Measurements from ENCODE around the gene PLXND1.

Gene PLXND1

DNA sequence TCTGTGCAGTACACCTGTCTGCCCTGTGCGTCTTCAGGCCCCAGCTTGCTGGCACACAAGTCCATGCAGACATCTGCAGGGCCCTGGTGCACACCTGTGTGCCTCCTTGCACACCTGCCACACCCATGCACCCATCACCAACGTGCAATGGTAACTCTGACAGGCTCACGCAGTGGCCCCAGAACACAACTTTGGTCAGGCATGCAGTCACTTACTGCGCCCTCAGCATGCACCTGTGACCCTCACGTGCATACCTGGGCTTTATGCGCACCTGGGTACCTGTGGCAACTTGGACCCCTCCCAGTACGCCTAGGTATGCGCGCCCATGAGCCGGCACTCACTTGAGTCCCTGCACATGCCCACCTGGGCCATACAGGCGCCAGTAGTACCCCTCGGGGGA lies 1.7 kb downstream of the PLXND1 start:
- Histone ChIP-seq H3K36me3 (ENCODE audit: insufficient read depth, low read length) (no peaks in the 10 kb centered on the region), H3K9ac (ENCODE audit: low read depth, low read length) (peak overlapping the region; percentile 46; the same call in 1 of the 2 replicates), H3K4me1 (ENCODE audit: insufficient read depth, low read length) (peaks cover 50% of the 10 kb centered on the region), H3K9me3 (ENCODE audit: control insufficient read depth, insufficient read depth, low read length) (no peaks in the 10 kb centered on the region)

DNA sequence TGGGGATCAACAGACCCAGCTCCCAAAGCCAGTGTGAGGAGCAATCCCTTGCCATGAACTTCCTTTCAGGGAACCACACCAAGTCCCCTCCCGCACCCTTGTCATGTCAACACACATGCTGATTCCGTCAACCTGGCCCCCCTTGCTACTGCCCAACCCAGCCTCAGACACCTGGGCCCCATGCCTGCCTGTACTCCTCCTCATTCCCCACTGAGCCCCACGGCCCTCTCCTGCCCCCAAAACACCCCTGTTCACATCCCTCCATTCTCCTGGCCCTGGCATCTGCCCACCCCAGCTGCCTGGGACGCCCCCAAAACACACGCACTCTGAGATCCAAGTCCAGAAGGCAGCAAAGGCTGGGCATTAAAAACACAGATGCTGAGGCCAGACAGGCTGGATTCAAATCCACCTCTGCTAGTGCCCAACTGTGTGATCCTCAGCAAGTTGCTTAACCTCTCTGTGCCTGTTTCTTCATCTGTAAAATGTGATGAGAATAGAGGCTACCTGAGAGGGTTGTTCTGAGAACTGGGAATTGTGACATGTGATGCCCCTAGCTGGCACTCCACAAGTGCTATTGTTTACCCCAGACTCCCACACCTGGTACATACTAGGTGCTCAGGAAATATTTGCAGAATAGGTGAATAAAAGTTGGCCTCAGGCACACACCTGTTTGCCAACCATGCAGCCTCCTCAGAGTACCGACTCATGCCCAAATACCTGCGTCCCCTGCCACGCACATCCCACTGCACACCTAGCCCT lies 2.3 kb downstream of the PLXND1 start:
- Histone ChIP-seq H3K9me3 (ENCODE audit: control insufficient read depth, insufficient read depth, low read length) (no peaks in the 10 kb centered on the region), H3K9ac (ENCODE audit: low read depth, low read length) (peak overlapping the region; percentile 46; the same call in 1 of the 2 replicates), H3K36me3 (ENCODE audit: insufficient read depth, low read length) (no peaks in the 10 kb centered on the region), H3K4me1 (ENCODE audit: insufficient read depth, low read length) (peaks cover 50% of the 10 kb centered on the region)

DNA sequence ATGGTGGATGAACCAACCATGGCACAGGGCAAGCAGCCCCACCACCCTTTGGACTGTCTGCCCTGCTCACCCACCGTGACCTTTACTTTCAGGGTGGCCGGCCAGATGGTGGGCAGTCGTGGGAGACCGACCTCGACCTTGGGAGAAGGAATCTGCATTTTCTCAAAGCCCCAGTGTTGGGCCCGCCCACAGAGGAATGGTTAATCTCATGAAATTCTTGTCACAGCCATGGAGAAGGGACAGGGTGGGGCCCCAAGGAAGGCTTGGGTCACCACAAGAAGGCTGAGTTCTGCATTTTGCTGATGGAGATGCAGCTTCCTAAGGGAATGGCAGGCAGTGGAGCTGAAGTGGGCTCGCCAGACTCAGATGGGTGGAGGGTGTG lies 2.9 kb downstream of the PLXND1 start:
- Histone ChIP-seq H3K9ac (ENCODE audit: low read depth, low read length) (peak overlapping the region; percentile 46; the same call in 1 of the 2 replicates), H3K4me1 (ENCODE audit: insufficient read depth, low read length) (peaks cover 51% of the 10 kb centered on the region), H3K9me3 (ENCODE audit: control insufficient read depth, insufficient read depth, low read length) (no peaks in the 10 kb centered on the region), H3K36me3 (ENCODE audit: insufficient read depth, low read length) (no peaks in the 10 kb centered on the region)

DNA sequence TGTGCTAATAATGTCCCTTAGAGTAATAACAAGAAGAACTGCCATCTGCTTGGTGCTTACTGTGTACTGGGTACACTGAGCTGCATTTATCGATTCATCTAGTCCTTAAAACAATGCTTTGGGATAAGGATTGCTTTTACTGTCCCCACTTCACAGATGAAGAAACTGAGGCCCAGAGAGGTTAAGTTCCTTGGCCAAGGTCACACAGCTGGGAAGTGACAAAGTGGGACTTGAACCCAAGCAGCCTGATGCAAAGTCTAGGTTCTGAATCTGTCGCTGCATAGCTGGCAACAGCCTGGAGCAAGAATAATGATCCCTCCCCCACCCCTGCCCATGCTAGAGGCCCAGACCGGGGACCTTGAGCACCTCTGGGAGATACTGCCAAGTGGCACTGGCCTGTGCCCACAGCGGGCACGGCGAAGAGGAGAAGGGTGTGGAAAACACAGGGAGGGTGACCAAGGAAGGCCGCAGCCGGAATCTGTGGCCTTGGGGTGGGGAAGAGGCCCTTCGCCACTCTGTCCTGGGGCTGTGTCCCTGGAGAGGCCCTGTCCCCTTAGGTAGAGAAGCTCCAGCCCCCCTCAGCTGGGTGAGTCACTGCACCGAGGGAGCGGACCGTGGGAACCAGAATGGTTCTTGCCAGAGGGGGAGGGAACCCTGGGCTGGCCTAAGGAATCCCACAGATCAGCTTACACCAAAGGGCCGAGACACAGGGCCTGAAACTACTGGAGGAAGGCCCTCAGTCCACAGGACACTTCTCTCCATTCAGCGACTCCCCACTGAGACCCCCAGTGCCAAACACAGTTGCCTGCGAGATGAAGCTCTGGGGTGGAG lies 3.5 kb downstream of the PLXND1 start:
- Histone ChIP-seq H3K36me3 (ENCODE audit: insufficient read depth, low read length) (no peaks in the 10 kb centered on the region), H3K9ac (ENCODE audit: low read depth, low read length) (peak overlapping the region; percentile 46; the same call in 1 of the 2 replicates), H3K9me3 (ENCODE audit: control insufficient read depth, insufficient read depth, low read length) (no peaks in the 10 kb centered on the region), H3K4me1 (ENCODE audit: insufficient read depth, low read length) (peaks cover 49% of the 10 kb centered on the region)

DNA sequence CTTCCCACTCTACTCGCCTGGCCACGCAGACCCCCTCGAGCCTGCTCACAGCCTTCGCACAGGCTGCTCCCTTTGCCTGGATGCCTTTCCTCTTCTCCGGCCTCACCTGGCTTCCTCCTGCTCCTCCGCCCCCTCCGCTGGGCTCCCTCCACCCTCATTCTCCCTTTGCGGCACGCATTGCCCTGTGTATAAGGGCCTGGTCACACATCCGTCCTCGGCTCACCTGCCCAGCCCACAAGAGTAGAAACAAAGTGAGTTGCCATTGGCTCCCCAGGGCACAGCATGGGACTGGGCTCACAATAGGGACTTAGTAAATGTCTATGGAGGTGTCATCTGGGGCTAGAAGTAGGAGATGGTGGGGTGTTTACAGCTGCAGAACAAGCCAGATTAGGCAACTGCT lies 4.2 kb downstream of the PLXND1 start:
- H3K9me3 ChIP-seq (ENCODE audit: control insufficient read depth, insufficient read depth, low read length) = no peaks in the 10 kb centered on the region
- H3K36me3 ChIP-seq (ENCODE audit: insufficient read depth, low read length) = no peaks in the 10 kb centered on the region
- H3K9ac ChIP-seq (ENCODE audit: low read depth, low read length) = peak overlapping the region; percentile 46; the same call in 1 of the 2 replicates
- H3K4me1 ChIP-seq (ENCODE audit: insufficient read depth, low read length) = peaks cover 53% of the 10 kb centered on the region

GRCh38 chr3:129601713-129602112 lies 4.8 kb downstream of the PLXND1 start:
- no peaks in the 10 kb centered on the region for H3K9me3 ChIP-seq (ENCODE audit: control insufficient read depth, insufficient read depth, low read length)
- no peaks in the 10 kb centered on the region for H3K36me3 ChIP-seq (ENCODE audit: insufficient read depth, low read length)
- H3K4me1 ChIP-seq (ENCODE audit: insufficient read depth, low read length) = peaks cover 59% of the 10 kb centered on the region
- H3K9ac ChIP-seq (ENCODE audit: low read depth, low read length) = no peak overlapping the region

DNA sequence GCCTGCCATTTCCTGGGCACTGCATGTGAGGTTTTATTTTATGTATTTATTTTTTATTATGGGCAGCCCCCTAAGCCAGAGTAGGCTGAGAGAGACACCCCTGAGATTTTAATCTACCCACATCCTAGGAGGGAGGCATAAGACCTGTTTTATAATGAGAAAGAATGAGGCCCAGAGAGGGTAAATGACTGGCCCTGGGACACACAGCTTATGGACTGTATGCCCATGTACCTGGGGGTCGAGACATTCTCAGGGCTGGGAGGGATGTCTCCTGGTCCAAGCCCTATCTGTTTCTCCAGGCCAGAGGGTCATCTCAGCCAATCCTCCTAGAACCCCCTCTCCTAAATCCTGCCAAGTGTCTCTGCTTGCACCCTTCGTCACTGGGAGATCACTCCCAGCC lies 6.1 kb downstream of the PLXND1 start:
- H3K9ac ChIP-seq (ENCODE audit: low read depth, low read length) = no peak overlapping the region
- no peaks in the 10 kb centered on the region; the same call in 1 of the 2 replicates for H3K36me3 ChIP-seq (ENCODE audit: insufficient read depth, low read length)
- peaks cover 67% of the 10 kb centered on the region for H3K4me1 ChIP-seq (ENCODE audit: insufficient read depth, low read length)
- H3K9me3 ChIP-seq (ENCODE audit: control insufficient read depth, insufficient read depth, low read length) = no peaks in the 10 kb centered on the region

DNA sequence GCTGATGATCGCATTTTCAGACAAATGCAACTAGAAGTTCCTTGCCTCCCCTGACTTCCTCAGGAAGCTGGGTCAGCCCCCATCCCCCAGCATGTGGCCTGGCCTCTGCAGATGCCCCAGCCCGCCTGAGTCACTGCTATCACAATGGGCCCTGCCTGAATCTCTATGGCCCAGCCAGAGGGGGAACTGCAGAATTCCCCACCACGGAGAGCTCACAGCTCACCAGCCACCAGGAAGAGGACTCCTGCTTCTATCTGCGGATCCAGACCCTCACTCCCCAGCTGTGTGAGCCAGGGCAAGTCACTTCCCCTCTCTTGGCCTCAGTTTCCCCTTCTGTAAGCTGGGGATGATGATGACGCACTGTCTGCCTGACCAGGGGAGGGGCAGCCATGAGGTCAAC lies 6.9 kb downstream of the PLXND1 start:
- Histone ChIP-seq H3K9ac (ENCODE audit: low read depth, low read length) (no peak overlapping the region), H3K9me3 (ENCODE audit: control insufficient read depth, insufficient read depth, low read length) (no peaks in the 10 kb centered on the region), H3K4me1 (ENCODE audit: insufficient read depth, low read length) (peaks cover 67% of the 10 kb centered on the region), H3K36me3 (ENCODE audit: insufficient read depth, low read length) (no peaks in the 10 kb centered on the region; the same call in 1 of the 2 replicates)

DNA sequence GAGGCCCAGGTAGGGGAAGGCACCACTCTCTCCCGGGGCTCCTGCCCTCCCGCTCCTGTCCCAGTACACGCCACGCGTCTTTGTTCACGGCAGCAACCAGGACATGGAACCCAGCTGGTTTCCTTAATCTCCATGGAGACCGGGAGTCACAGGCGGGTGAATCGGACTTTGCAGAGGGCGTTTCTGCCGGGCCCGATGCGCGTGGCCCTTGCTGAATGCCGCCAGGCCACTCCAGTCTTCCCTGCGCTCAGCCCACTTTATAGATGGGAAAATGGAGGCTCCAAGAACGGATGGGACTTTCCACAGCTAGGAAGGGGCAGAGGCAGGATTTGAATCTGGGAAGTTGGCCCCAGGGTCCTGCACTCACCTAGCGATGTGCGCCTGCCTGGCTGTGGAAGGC lies 7.4 kb downstream of the PLXND1 start:
- peaks cover 72% of the 10 kb centered on the region for H3K4me1 ChIP-seq (ENCODE audit: insufficient read depth, low read length)
- no peaks in the 10 kb centered on the region for H3K9me3 ChIP-seq (ENCODE audit: control insufficient read depth, insufficient read depth, low read length)
- H3K9ac ChIP-seq (ENCODE audit: low read depth, low read length) = no peak overlapping the region
- no peaks in the 10 kb centered on the region; the same call in 1 of the 2 replicates for H3K36me3 ChIP-seq (ENCODE audit: insufficient read depth, low read length)

DNA sequence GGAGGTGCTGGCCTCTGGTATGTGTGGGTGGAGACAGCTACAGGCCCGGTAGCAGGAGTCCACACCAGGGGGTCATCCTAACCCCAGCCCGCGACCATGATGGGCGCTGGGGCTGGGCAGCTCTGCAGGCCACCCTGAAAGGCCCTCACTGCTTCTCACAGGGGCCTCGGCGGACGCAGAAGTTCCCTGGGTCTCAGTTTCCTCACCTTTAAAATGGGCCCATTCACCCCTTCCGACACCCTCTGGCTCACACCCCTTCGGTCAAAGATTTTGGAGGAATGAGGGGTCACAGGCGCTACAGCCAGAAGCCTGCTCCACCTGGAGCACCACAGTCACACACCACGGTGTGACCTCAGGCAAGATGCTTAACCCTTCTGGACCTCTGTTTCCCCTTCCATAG lies 8.0 kb downstream of the PLXND1 start:
- no peaks in the 10 kb centered on the region; the same call in 1 of the 2 replicates for H3K36me3 ChIP-seq (ENCODE audit: insufficient read depth, low read length)

GRCh38 chr3:129598000-129598381 lies 8.5 kb downstream of the PLXND1 start:
- no peaks in the 10 kb centered on the region; the same call in 1 of the 2 replicates for H3K36me3 ChIP-seq (ENCODE audit: insufficient read depth, low read length)
- no peaks in the 10 kb centered on the region for H3K9me3 ChIP-seq (ENCODE audit: control insufficient read depth, insufficient read depth, low read length)
- peaks cover 80% of the 10 kb centered on the region for H3K4me1 ChIP-seq (ENCODE audit: insufficient read depth, low read length)
- no peak overlapping the region for H3K9ac ChIP-seq (ENCODE audit: low read depth, low read length)

More for the DNA sequence above, 8.0 kb downstream of the PLXND1 start:
- Histone ChIP-seq H3K9me3 (ENCODE audit: control insufficient read depth, insufficient read depth, low read length) (no peaks in the 10 kb centered on the region), H3K4me1 (ENCODE audit: insufficient read depth, low read length) (peaks cover 78% of the 10 kb centered on the region), H3K9ac (ENCODE audit: low read depth, low read length) (no peak overlapping the region)

GRCh38 chr3:129597087-129597999 lies 9.1 kb downstream of the PLXND1 start:
- H3K9ac ChIP-seq (ENCODE audit: low read depth, low read length) = no peak overlapping the region
- H3K36me3 ChIP-seq (ENCODE audit: insufficient read depth, low read length) = no peaks in the 10 kb centered on the region; the same call in 1 of the 2 replicates
- no peaks in the 10 kb centered on the region for H3K9me3 ChIP-seq (ENCODE audit: control insufficient read depth, insufficient read depth, low read length)
- peaks cover 77% of the 10 kb centered on the region for H3K4me1 ChIP-seq (ENCODE audit: insufficient read depth, low read length)

- Histone ChIP-seq H3K36me3 (ENCODE audit: insufficient read depth, low read length) (no peaks in the 10 kb centered on the region; the same call in 1 of the 2 replicates), H3K4me1 (ENCODE audit: insufficient read depth, low read length) (peaks cover 77% of the 10 kb centered on the region), H3K9me3 (ENCODE audit: control insufficient read depth, insufficient read depth, low read length) (no peaks in the 10 kb centered on the region), H3K9ac (ENCODE audit: low read depth, low read length) (peak overlapping the region; percentile 17; the same call in 1 of the 2 replicates)
These were observed 10.0 kb downstream of the PLXND1 start for GRCh38 chr3:129596194-129597086.

All from ES-I3 (cell line).